PC-3 (cell line): ENCODE results near the gene HSPB1. TPM values are rescaled to one million over a fixed set of nuclear protein-coding genes. Genes with fewer than 3 reads are reported as not detected.

ENCODE experiments used
- ATAC-seq: fragments of 200-7000 bp; cut with Tn5 transposase; 2 replicates; pipeline ENCODE4 v1.9.1; 2020; ENCODE audit warnings: mild to moderate bottlenecking, moderate library complexity
- BruUV-seq: library from RNA; stranded (reverse); fragments of 400-500 nt; replicated peaks from 2 replicates; lab custom pipeline; 2021; lab: Mats Ljungman, UMichigan
- CTCF ChIA-PET: fragments of 300-600 bp; sonication (Branson Sonifier 250); formaldehyde crosslinking; loops from one replicate; lab custom pipeline; 2022; ENCODE audit warnings: antibody characterized with exemption; lab: Charles Lee
- POLR2A ChIA-PET: fragments of 300-600 bp; sonication (Branson Sonifier 250); formaldehyde crosslinking; loops from one replicate; lab custom pipeline; 2022; ENCODE audit warnings: antibody characterized with exemption; ENCODE audit not compliant: unreplicated experiment; lab: Charles Lee
- DNase-seq: peaks from one replicate; pipeline ENCODE4 v3.0.0-alpha.2; 2015
- H2AFZ ChIP-seq: fragments of 300-600 bp; sonication (generic); 2 replicates; pipeline ENCODE4 v1.6.0; 2016; ENCODE audit warnings: antibody characterized with exemption, low read length
- H3F3A ChIP-seq: fragments of 300-600 bp; sonication (generic); one replicate; pipeline ENCODE4 v1.6.0; 2017; ENCODE audit warnings: antibody characterized with exemption, low read length, control low read depth, mild to moderate bottlenecking; ENCODE audit not compliant: unreplicated experiment
- H3K27ac ChIP-seq: fragments of 300-600 bp; sonication (generic); 2 replicates; pipeline ENCODE4 v1.5.1; 2016; ENCODE audit warnings: mild to moderate bottlenecking, low read length
- H3K27me3 ChIP-seq: fragments of 300-600 bp; sonication (generic); 2 replicates; pipeline ENCODE4 v1.6.1; 2016; ENCODE audit warnings: low read length, mixed read lengths
- H3K36me3 ChIP-seq: fragments of 300-600 bp; sonication (generic); 2 replicates; pipeline ENCODE4 v1.6.1; 2016; ENCODE audit warnings: low read depth, mixed run types, low read length, mixed read lengths
- H3K4me1 ChIP-seq: fragments of 300-600 bp; sonication (generic); 2 replicates; pipeline ENCODE4 v1.5.1; 2016; ENCODE audit warnings: low read length; ENCODE audit not compliant: insufficient read depth
- H3K4me2 ChIP-seq: fragments of 300-600 bp; sonication (generic); 2 replicates; pipeline ENCODE4 v1.6.0; 2016; ENCODE audit warnings: low read length
- H3K4me3 ChIP-seq: fragments of 300-600 bp; sonication (generic); 2 replicates; pipeline ENCODE4 v1.5.1; 2016; ENCODE audit warnings: mild to moderate bottlenecking, low read length, mixed read lengths
- H3K79me2 ChIP-seq: fragments of 300-600 bp; sonication (generic); 2 replicates; pipeline ENCODE4 v1.6.1; 2017; ENCODE audit warnings: low read length, mixed read lengths
- H3K9ac ChIP-seq: fragments of 300-600 bp; sonication (generic); 2 replicates; pipeline ENCODE4 v1.6.0; 2016; ENCODE audit warnings: mild to moderate bottlenecking, low read length
- H3K9me2 ChIP-seq: fragments of 300-600 bp; sonication (generic); replicated peaks from 2 replicates; pipeline ENCODE4 v1.6.1; 2016; ENCODE audit warnings: mixed run types, low read length, mixed read lengths
- H3K9me3 ChIP-seq: fragments of 300-600 bp; sonication (generic); 2 replicates; pipeline ENCODE4 v1.6.1; 2016; ENCODE audit warnings: low read length, mixed read lengths
- H4K20me1 ChIP-seq: fragments of 300-600 bp; sonication (generic); 2 replicates; pipeline ENCODE4 v1.6.1; 2016; ENCODE audit warnings: low read length, mixed read lengths
- EZH2 ChIP-seq: fragments of 300-600 bp; sonication (generic); IDR thresholded peaks from one replicate; pipeline ENCODE4 v1.6.1; 2017; ENCODE audit warnings: antibody characterized with exemption, mild to moderate bottlenecking, low read length; ENCODE audit not compliant: unreplicated experiment
- EZH2phosphoT487 ChIP-seq: fragments of 300-600 bp; sonication (generic); IDR thresholded peaks from 2 replicates; pipeline ENCODE4 v1.6.1; 2018; ENCODE audit warnings: mild to moderate bottlenecking, antibody characterized with exemption, low read length, borderline replicate concordance
- intact Hi-C: fragments of 100-400 bp; cut with micrococcal nuclease; formaldehyde crosslinking; loops from 2 replicates; pipeline ENCODE4 v1.9.0; 2023
- total RNA-seq: library from RNA; depleted of rRNA; stranded (reverse); fragments of >200 nt; gene quantifications from 2 replicates; pipeline ENCODE4 v1.2.3, GENCODE V29; 2014
- TF ChIP-seq, protein P1 (sequence below): fragments of 300-600 bp; sonication (generic); conservative IDR thresholded peaks from 2 replicates; pipeline ENCODE4 v1.5.1; 2017; ENCODE audit warnings: antibody characterized with exemption, low read depth, mild to moderate bottlenecking, low read length

The HSPB1 gene
- total RNA-seq, 1 experiment from 2014 or later = 166 TPM

DNA sequence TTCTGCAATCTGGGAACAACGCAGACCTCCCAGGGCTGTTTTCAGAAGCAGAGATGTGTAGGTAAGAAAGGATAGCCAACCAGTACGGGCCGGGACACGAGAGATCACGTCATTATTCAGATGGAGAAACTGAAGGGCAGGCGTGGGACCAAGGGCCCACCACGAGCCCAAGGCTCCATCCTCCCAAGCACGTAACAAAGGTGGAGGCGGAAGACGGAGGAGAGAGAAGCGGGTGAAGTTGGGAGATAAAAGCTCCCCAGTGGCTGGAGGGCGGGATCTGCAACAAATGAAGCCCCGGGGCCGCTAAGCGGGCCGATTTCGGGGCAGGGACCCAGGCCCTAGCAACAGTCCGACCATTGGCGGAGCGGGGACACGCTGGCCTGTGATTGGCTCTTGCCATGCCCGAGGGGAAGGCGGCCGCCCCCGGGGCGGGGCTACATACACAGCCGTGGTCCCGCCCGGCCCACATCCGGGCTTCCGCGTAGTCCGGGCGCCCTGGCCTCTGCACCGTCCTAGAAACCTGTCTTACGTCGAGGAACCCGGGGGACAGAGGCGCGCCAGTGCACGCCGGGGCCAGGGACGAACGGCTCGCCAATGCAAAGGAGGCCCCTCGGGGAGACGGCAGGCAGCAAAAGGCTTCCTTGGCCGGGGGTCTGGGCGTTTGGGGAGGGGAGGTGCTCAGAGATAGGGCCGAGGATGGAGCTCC lies 15.5 kb downstream of the HSPB1 start:
- DNase-seq (peak; percentile 96), ATAC-seq (peak; percentile 91)
- Histone ChIP-seq H3K27ac (peak overlapping the region; percentile 48), H3K79me2 (no peaks in the 10 kb centered on the region), H4K20me1 (peaks cover 5% of the 10 kb centered on the region; the same call in 1 of the 2 replicates), H3K4me1 (peaks cover 13% of the 10 kb centered on the region), H3K27me3 (no peaks in the 10 kb centered on the region), H3K9me2 (no peaks in the 10 kb centered on the region), H3K9me3 (no peaks in the 10 kb centered on the region), H3K4me3 (peak overlapping the region; percentile 75), H2AFZ (peak overlapping the region; percentile 96), H3K9ac (peak overlapping the region; percentile 74), H3F3A (peaks cover 7% of the 10 kb centered on the region), H3K4me2 (peak overlapping the region; percentile 79), H3K36me3 (no peaks in the 10 kb centered on the region; the same call in 1 of the 2 replicates)
- intact Hi-C loops = loop anchor here (1.0 kb wide), 2 partner anchors 27 to 41 kb away; no protein-coding TSS in a partner anchor
- ChIA-PET POLR2A (interaction anchor here (0.5 to 0.7 kb wide), 3 partner anchors 94 to 254 kb away, joined by 3 to 8 read pairs (median 6); no protein-coding TSS in a partner anchor), CTCF (interaction anchor here (0.7 to 1.1 kb wide), 2 partner anchors 23 to 42 kb away, joined by 3 read pairs; no protein-coding TSS in a partner anchor)
- TF ChIP-seq EZH2phosphoT487 = no peak
- TF ChIP-seq EZH2 = no peak
- TF ChIP-seq, protein P1, sequence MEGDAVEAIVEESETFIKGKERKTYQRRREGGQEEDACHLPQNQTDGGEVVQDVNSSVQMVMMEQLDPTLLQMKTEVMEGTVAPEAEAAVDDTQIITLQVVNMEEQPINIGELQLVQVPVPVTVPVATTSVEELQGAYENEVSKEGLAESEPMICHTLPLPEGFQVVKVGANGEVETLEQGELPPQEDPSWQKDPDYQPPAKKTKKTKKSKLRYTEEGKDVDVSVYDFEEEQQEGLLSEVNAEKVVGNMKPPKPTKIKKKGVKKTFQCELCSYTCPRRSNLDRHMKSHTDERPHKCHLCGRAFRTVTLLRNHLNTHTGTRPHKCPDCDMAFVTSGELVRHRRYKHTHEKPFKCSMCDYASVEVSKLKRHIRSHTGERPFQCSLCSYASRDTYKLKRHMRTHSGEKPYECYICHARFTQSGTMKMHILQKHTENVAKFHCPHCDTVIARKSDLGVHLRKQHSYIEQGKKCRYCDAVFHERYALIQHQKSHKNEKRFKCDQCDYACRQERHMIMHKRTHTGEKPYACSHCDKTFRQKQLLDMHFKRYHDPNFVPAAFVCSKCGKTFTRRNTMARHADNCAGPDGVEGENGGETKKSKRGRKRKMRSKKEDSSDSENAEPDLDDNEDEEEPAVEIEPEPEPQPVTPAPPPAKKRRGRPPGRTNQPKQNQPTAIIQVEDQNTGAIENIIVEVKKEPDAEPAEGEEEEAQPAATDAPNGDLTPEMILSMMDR = no peak
- BruUV-seq = no TSS peak

- ATAC-seq (peak; percentile 55), DNase-seq (peak; percentile 69)
- Histone ChIP-seq H3K4me2 (peak overlapping the region; percentile 79), H3K9me2 (no peaks in the 10 kb centered on the region), H3K27ac (peak overlapping the region; percentile 48), H3K27me3 (no peaks in the 10 kb centered on the region), H3K9me3 (no peaks in the 10 kb centered on the region), H3K4me3 (peak overlapping the region; percentile 75), H3F3A (peaks cover 7% of the 10 kb centered on the region), H3K79me2 (no peaks in the 10 kb centered on the region), H4K20me1 (peaks cover 6% of the 10 kb centered on the region; the same call in 1 of the 2 replicates), H3K4me1 (peaks cover 13% of the 10 kb centered on the region), H3K9ac (peak overlapping the region; percentile 74), H2AFZ (peak overlapping the region; percentile 96), H3K36me3 (no peaks in the 10 kb centered on the region; the same call in 1 of the 2 replicates)
- BruUV-seq = TSS peak; percentile 61
- TF ChIP-seq, protein P1 = peak; percentile 32; the same call in 1 of the 2 replicates
- no peak for TF ChIP-seq EZH2phosphoT487
- POLR2A ChIA-PET = interaction anchor here (0.5 to 1.0 kb wide), 3 partner anchors 40 to 105 kb away, joined by 3 to 8 read pairs (median 6); partner anchors contain the start of gene YWHAG
- CTCF ChIA-PET = interaction anchor here (1.1 kb wide), 1 partner anchor 41 kb away, joined by 3 read pairs; no protein-coding TSS in a partner anchor
- intact Hi-C loops = loop anchor here (1.0 kb wide), 2 partner anchors 27 to 41 kb away; no protein-coding TSS in a partner anchor
These were observed 16.2 kb downstream of the HSPB1 start for GRCh38 chr7:76318488-76319353.
